A549 (cell line): ENCODE data around the gene RAD18.

ENCODE experiments used
- CEBPB ChIP-seq, 2 experiments: fragments of >200 bp in 1 of 2; sonication (Bioruptor Twin) in 1 of 2; formaldehyde crosslinking in 1 of 2; IDR thresholded peaks; 2 replicates each; pipeline ENCODE4 v1.6.1; 2012 to 2016
- CTCF ChIP-seq: fragments of >200 bp; sonication (Bioruptor Twin); formaldehyde crosslinking; IDR thresholded peaks from 3 replicates; pipeline ENCODE4 v1.5.1; 2016
- EHF ChIP-seq: fragments of 250-450 bp; sonication (Bioruptor Pico); IDR thresholded peaks from 2 replicates; pipeline ENCODE4 v1.5.0; 2020; ENCODE audit warnings: mild to moderate bottlenecking
- EHMT2 ChIP-seq: fragments of 200-600 bp; sonication (generic); IDR thresholded peaks from 2 replicates; pipeline ENCODE4 v1.6.1; 2016; ENCODE audit warnings: antibody characterized with exemption, low read depth, mild to moderate bottlenecking, moderate library complexity
- JUNB ChIP-seq: fragments of >200 bp; sonication (Bioruptor Twin); formaldehyde crosslinking; IDR thresholded peaks from 2 replicates; pipeline ENCODE4 v1.6.1; 2016
- MAFK ChIP-seq: fragments of 450-650 bp; IDR thresholded peaks from 2 replicates; pipeline ENCODE4 v1.6.1; 2014; ENCODE audit not compliant: partially characterized antibody
- POLR2A ChIP-seq: IDR thresholded peaks from 2 replicates; pipeline ENCODE4 v1.6.1; 2012; ENCODE audit warnings: mild to moderate bottlenecking, low read length
- RAD21 ChIP-seq, 2 experiments: fragments of >200 bp in 1 of 2; sonication (Bioruptor Twin) in 1 of 2; formaldehyde crosslinking in 1 of 2; IDR thresholded peaks in 1 of 2; conservative IDR thresholded peaks in 1 of 2; 2 replicates in 1 of 2; 3 replicates in 1 of 2; pipeline ENCODE4 v1.6.1; 2012 to 2018; ENCODE audit warnings: inconsistent platforms in 1 of 2
- SMC3 ChIP-seq: fragments of >200 bp; sonication (Bioruptor Twin); formaldehyde crosslinking; IDR thresholded peaks from 3 replicates; pipeline ENCODE4 v1.6.1; 2018; ENCODE audit warnings: inconsistent platforms
- TFCP2L1 ChIP-seq: fragments of 250-450 bp; sonication (Bioruptor Pico); IDR thresholded peaks from 2 replicates; pipeline ENCODE4 v1.5.0; 2021; ENCODE audit warnings: mild to moderate bottlenecking
- TF ChIP-seq, protein P1 (sequence below): fragments of 200-600 bp; sonication (generic); IDR thresholded peaks from 2 replicates; pipeline ENCODE4 v1.6.1; 2016; ENCODE audit warnings: antibody characterized with exemption, mild to moderate bottlenecking, moderate library complexity
- TF ChIP-seq, protein P2 (sequence below): fragments of 150-350 bp; IDR thresholded peaks from 2 replicates; pipeline ENCODE4 v1.6.1; 2014; ENCODE audit warnings: low read depth, mild to moderate bottlenecking, low read length

- no peak for TF ChIP-seq CTCF
- TF ChIP-seq EHF (CRISPR knock-in tag), result no peak
- no peak for TF ChIP-seq RAD21 (conservative IDR thresholded peaks at IDR 0.05 in 1 of 2, IDR thresholded peaks at IDR 0.05 in 1 of 2)
- no peak for TF ChIP-seq POLR2A
- no peak for TF ChIP-seq EHMT2
- TF ChIP-seq SMC3, result no peak
- TF ChIP-seq TFCP2L1 (CRISPR knock-in tag), result no peak
- TF ChIP-seq CEBPB (IDR thresholded peaks at IDR 0.05), result no peak
- TF ChIP-seq, protein P1, sequence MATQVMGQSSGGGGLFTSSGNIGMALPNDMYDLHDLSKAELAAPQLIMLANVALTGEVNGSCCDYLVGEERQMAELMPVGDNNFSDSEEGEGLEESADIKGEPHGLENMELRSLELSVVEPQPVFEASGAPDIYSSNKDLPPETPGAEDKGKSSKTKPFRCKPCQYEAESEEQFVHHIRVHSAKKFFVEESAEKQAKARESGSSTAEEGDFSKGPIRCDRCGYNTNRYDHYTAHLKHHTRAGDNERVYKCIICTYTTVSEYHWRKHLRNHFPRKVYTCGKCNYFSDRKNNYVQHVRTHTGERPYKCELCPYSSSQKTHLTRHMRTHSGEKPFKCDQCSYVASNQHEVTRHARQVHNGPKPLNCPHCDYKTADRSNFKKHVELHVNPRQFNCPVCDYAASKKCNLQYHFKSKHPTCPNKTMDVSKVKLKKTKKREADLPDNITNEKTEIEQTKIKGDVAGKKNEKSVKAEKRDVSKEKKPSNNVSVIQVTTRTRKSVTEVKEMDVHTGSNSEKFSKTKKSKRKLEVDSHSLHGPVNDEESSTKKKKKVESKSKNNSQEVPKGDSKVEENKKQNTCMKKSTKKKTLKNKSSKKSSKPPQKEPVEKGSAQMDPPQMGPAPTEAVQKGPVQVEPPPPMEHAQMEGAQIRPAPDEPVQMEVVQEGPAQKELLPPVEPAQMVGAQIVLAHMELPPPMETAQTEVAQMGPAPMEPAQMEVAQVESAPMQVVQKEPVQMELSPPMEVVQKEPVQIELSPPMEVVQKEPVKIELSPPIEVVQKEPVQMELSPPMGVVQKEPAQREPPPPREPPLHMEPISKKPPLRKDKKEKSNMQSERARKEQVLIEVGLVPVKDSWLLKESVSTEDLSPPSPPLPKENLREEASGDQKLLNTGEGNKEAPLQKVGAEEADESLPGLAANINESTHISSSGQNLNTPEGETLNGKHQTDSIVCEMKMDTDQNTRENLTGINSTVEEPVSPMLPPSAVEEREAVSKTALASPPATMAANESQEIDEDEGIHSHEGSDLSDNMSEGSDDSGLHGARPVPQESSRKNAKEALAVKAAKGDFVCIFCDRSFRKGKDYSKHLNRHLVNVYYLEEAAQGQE, result no peak
- no peak for TF ChIP-seq MAFK
- TF ChIP-seq, protein P2, sequence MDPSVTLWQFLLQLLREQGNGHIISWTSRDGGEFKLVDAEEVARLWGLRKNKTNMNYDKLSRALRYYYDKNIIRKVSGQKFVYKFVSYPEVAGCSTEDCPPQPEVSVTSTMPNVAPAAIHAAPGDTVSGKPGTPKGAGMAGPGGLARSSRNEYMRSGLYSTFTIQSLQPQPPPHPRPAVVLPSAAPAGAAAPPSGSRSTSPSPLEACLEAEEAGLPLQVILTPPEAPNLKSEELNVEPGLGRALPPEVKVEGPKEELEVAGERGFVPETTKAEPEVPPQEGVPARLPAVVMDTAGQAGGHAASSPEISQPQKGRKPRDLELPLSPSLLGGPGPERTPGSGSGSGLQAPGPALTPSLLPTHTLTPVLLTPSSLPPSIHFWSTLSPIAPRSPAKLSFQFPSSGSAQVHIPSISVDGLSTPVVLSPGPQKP, result no peak
- TF ChIP-seq JUNB, result no peak
These were observed 27.3 kb upstream of the RAD18 start for GRCh38 chr3:8990266-8991215.
